Ishikawa (cell line): Measurements from ENCODE around the gene SCN9A.
A peak's percentile ranks its signal among the peaks of the same experiment; 100 is the strongest.

ENCODE experiments used
- CEBPB ChIP-seq: IDR thresholded peaks from 2 replicates; pipeline ENCODE4 v1.6.1; 2012
- CREB1 ChIP-seq: IDR thresholded peaks from 2 replicates; pipeline ENCODE4 v1.6.1; 2012; ENCODE audit warnings: low read depth
- EGR1 ChIP-seq: IDR thresholded peaks from 2 replicates; pipeline ENCODE4 v1.6.1; 2012
- EP300 ChIP-seq: IDR thresholded peaks from 2 replicates; pipeline ENCODE4 v1.6.1; 2012; ENCODE audit warnings: borderline replicate concordance
- FOXM1 ChIP-seq: IDR thresholded peaks from 2 replicates; pipeline ENCODE4 v1.6.1; 2012; ENCODE audit warnings: low read depth, borderline replicate concordance
- MAX ChIP-seq: IDR thresholded peaks from 2 replicates; pipeline ENCODE4 v1.6.1; 2012
- NFIC ChIP-seq: IDR thresholded peaks from 2 replicates; pipeline ENCODE4 v1.6.1; 2012
- RAD21 ChIP-seq: IDR thresholded peaks from 2 replicates; pipeline ENCODE4 v1.6.1; 2012; ENCODE audit warnings: low read depth
- REST ChIP-seq: IDR thresholded peaks from 2 replicates; pipeline ENCODE4 v1.6.1; 2012; ENCODE audit warnings: low read depth, mild to moderate bottlenecking
- TAF1 ChIP-seq: IDR thresholded peaks from 2 replicates; pipeline ENCODE4 v1.6.1; 2012; ENCODE audit warnings: low read depth, mild to moderate bottlenecking
- TCF12 ChIP-seq: IDR thresholded peaks from 2 replicates; pipeline ENCODE4 v1.6.1; 2012; ENCODE audit warnings: low read depth
- TEAD4 ChIP-seq: IDR thresholded peaks from 2 replicates; pipeline ENCODE4 v1.6.1; 2012
- USF1 ChIP-seq: IDR thresholded peaks from 2 replicates; pipeline ENCODE4 v1.6.1; 2012
- YY1 ChIP-seq: IDR thresholded peaks from 2 replicates; pipeline ENCODE4 v1.6.1; 2012; ENCODE audit warnings: low read depth
- ZBTB7A ChIP-seq: IDR thresholded peaks from 2 replicates; pipeline ENCODE4 v1.6.1; 2012; ENCODE audit warnings: low read depth

The SCN9A gene

GRCh38 chr2:166376873-166377272 is 1.1 kb upstream of the SCN9A start:
- TF ChIP-seq TCF12 (no peak), EGR1 (no peak), NFIC (no peak), CEBPB (no peak)

GRCh38 chr2:166376488-166376828 is 714 bp upstream of the SCN9A start:
- TF ChIP-seq TCF12 (no peak), FOXM1 (no peak), CEBPB (no peak), CREB1 (no peak), ZBTB7A (no peak), TAF1 (no peak)

- no peak for TF ChIP-seq REST
- TF ChIP-seq ZBTB7A = 0 out of 2 replicates have a peak, but pooled peaks have one; percentile 5
- peak; percentile 80 for TF ChIP-seq MAX
- no peak for TF ChIP-seq FOXM1
- TF ChIP-seq USF1 = no peak
- no peak for TF ChIP-seq RAD21
Observed at GRCh38 chr2:166375195-166375735, 479 bp downstream of the SCN9A start.

GRCh38 chr2:166373951-166374350 is 1.8 kb downstream of the SCN9A start:
- TF ChIP-seq USF1 (no peak), YY1 (no peak), NFIC (no peak), CEBPB (no peak), EP300 (no peak), CREB1 (no peak), MAX (no peak), ZBTB7A (no peak)

GRCh38 chr2:166373539-166373938 is 2.2 kb downstream of the SCN9A start:
- TF ChIP-seq EGR1 (no peak), RAD21 (no peak), TAF1 (no peak), CEBPB (no peak), TEAD4 (no peak), FOXM1 (no peak), TCF12 (no peak), YY1 (no peak), REST (no peak), EP300 (no peak), CREB1 (no peak), USF1 (no peak), MAX (no peak), ZBTB7A (no peak), NFIC (no peak)

- TF ChIP-seq TCF12 (no peak), MAX (no peak), YY1 (no peak), REST (no peak), NFIC (no peak), USF1 (no peak)
Observed at GRCh38 chr2:166373105-166373504, 2.6 kb downstream of the SCN9A start.
